HFF-Myc (cell line): ENCODE measurements around the gene NEMP2.

Source experiments
- DNase-seq: peaks from one replicate; pipeline ENCODE4 v3.0.0-alpha.2; 2011; ENCODE audit warnings: low read depth; ENCODE audit errors: extremely low read depth
- H3K4me3 ChIP-seq: replicated peaks from 2 replicates; pipeline ENCODE4 v1.5.1; 2011; ENCODE audit warnings: low read depth, mild to moderate bottlenecking, control low read depth, low read length
- CTCF ChIP-seq: IDR thresholded peaks from 2 replicates; pipeline ENCODE4 v1.5.1; 2012; ENCODE audit warnings: mild to moderate bottlenecking, low read depth, low read length, control low read depth; ENCODE audit errors: missing control alignments

Gene NEMP2

GRCh38 chr2:190554357-190555006 lies 20.0 kb upstream of the NEMP2 start:
- H3K4me3 ChIP-seq, result no peak overlapping the region
- no peak for TF ChIP-seq CTCF
- no peak for DNase-seq

GRCh38 chr2:190553254-190553653 lies 18.7 kb upstream of the NEMP2 start:
- TF ChIP-seq CTCF, result no peak
- H3K4me3 ChIP-seq, result no peak overlapping the region
- DNase-seq, result no peak

- no peak overlapping the region for H3K4me3 ChIP-seq
- TF ChIP-seq CTCF, result no peak
- no peak for DNase-seq
Observed at GRCh38 chr2:190551928-190552327, 17.4 kb upstream of the NEMP2 start.

GRCh38 chr2:190550137-190550536 lies 15.6 kb upstream of the NEMP2 start:
- no peak for TF ChIP-seq CTCF
- no peak overlapping the region for H3K4me3 ChIP-seq
- no peak for DNase-seq

GRCh38 chr2:190547886-190548285 lies 13.4 kb upstream of the NEMP2 start:
- no peak for DNase-seq
- no peak for TF ChIP-seq CTCF
- no peak overlapping the region for H3K4me3 ChIP-seq

GRCh38 chr2:190546734-190547133 lies 12.2 kb upstream of the NEMP2 start:
- no peak for TF ChIP-seq CTCF
- no peak overlapping the region for H3K4me3 ChIP-seq
- DNase-seq, result no peak
